ENCODE measurements around the gene KIF22. TPM values are rescaled to one million over a fixed set of nuclear protein-coding genes. Genes with fewer than 3 reads are reported as not detected.

KIF22 gene
- total RNA-seq, 3 donors from 2014 or later (not counting 1 experiment from before 2014, with no cell fraction given), result 73.4 to 96.0 (median 86.5) TPM

DNA sequence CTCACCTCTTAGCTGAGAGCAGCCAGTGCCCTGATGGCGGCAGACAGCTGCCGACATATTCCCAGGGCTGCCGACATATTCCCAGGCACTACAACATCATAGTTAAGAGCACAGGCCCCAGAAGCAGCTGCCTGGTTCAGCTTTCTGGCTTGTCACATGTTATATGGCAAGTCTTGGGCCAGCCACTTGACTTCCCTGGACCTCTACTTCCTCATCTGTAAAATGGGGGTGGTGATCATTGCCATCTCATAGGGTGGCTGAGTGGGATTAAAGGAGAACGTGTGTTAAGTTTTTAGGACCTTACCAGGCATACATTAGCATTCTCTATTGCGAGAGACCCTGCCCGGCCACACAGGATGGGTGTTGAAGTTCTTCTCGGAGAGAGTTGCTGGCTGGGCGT, 53.4 kb downstream of the KIF22 start:
- 96% methylated on average over 8 of the region's 8 CpGs for WGBS (ENCODE audit: insufficient coverage)

DNA sequence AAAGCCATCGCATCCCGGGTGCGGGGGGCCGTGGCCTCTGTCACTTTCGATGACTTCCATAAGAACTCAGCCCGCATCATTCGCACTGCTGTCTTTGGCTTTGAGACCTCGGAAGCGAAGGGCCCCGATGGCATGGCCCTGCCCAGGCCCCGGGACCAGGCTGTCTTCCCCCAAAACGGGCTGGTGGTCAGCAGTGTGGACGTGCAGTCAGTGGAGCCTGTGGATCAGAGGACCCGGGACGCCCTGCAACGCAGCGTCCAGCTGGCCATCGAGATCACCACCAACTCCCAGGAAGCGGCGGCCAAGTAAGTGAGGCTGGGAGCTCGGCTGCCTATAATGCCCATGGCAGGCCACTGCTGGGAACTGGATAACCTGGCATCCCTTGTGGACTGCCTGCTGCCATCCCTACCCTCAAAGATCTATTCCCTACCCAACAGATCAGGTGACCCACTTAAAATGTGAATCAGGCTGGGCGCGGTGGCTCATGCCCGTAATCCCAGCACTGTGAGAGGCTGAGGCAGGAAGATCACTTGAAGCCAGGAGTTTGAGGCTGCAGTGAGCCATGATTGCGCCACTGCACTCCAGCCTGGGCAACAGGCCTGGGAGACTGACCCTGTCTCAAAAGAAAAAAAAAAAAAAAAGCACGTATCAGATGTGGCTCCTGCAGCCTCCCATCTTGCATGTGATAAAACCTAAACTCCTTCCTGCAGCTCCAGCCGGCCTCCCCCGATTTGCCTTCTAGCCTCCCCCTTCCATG, 54.2 kb downstream of the KIF22 start:
- peaks cover 5% of the 10 kb centered on the region for H3K4me1 ChIP-seq (ENCODE audit: control insufficient read depth, insufficient read depth, low read length)
- no peaks in the 10 kb centered on the region for H3K9me3 ChIP-seq (ENCODE audit: control insufficient read depth, insufficient read depth, low read length)
- no peak for ATAC-seq
- H3K27me3 ChIP-seq (ENCODE audit: control insufficient read depth, insufficient read depth, low read length), result no peaks in the 10 kb centered on the region
- Mint-ChIP-seq H3K9me3 (no peaks in the 10 kb centered on the region), H3K27ac (peak overlapping the region in 1 of 2 donors; percentile 63), H3K4me1 (peaks cover 0 to 6% of the 10 kb centered on the region in 2 donors), H3K36me3 (no peaks in the 10 kb centered on the region), H3K4me3 (no peak overlapping the region), H3K27me3 (ENCODE audit: low read depth in 2 of 2) (no peaks in the 10 kb centered on the region)
- DNase-seq, result no peak
- no peak overlapping the region for H3K27ac ChIP-seq (ENCODE audit: low read length)
- H3K36me3 ChIP-seq (ENCODE audit: control insufficient read depth, insufficient read depth, low read length), result peaks cover 53% of the 10 kb centered on the region
- H3K4me3 ChIP-seq (ENCODE audit: low read length), result no peak overlapping the region
- TF ChIP-seq, protein P1, sequence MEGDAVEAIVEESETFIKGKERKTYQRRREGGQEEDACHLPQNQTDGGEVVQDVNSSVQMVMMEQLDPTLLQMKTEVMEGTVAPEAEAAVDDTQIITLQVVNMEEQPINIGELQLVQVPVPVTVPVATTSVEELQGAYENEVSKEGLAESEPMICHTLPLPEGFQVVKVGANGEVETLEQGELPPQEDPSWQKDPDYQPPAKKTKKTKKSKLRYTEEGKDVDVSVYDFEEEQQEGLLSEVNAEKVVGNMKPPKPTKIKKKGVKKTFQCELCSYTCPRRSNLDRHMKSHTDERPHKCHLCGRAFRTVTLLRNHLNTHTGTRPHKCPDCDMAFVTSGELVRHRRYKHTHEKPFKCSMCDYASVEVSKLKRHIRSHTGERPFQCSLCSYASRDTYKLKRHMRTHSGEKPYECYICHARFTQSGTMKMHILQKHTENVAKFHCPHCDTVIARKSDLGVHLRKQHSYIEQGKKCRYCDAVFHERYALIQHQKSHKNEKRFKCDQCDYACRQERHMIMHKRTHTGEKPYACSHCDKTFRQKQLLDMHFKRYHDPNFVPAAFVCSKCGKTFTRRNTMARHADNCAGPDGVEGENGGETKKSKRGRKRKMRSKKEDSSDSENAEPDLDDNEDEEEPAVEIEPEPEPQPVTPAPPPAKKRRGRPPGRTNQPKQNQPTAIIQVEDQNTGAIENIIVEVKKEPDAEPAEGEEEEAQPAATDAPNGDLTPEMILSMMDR (IDR thresholded peaks at IDR 0.05), result no peak
- intact Hi-C loops (cut with micrococcal nuclease), result no loop called here
- 95% methylated on average over 27 of the region's 28 CpGs for WGBS (ENCODE audit: insufficient coverage)

More for the DNA sequence above, 53.4 kb downstream of the KIF22 start:
- Mint-ChIP-seq H3K4me1 (peaks cover 0 to 6% of the 10 kb centered on the region in 2 donors), H3K27ac (no peak overlapping the region), H3K9me3 (no peaks in the 10 kb centered on the region), H3K36me3 (no peaks in the 10 kb centered on the region), H3K4me3 (no peak overlapping the region), H3K27me3 (ENCODE audit: low read depth in 2 of 2) (no peaks in the 10 kb centered on the region)
- Histone ChIP-seq H3K27ac (ENCODE audit: low read length) (no peak overlapping the region), H3K27me3 (ENCODE audit: control insufficient read depth, insufficient read depth, low read length) (no peaks in the 10 kb centered on the region), H3K4me3 (ENCODE audit: low read length) (no peak overlapping the region), H3K9me3 (ENCODE audit: control insufficient read depth, insufficient read depth, low read length) (no peaks in the 10 kb centered on the region), H3K4me1 (ENCODE audit: control insufficient read depth, insufficient read depth, low read length) (peaks cover 5% of the 10 kb centered on the region), H3K36me3 (ENCODE audit: control insufficient read depth, insufficient read depth, low read length) (peaks cover 60% of the 10 kb centered on the region)
- DNase-seq, result no peak
- intact Hi-C loops (cut with micrococcal nuclease), result no loop called here
- no peak for ATAC-seq
- TF ChIP-seq, protein P1 (IDR thresholded peaks at IDR 0.05), result no peak

DNA sequence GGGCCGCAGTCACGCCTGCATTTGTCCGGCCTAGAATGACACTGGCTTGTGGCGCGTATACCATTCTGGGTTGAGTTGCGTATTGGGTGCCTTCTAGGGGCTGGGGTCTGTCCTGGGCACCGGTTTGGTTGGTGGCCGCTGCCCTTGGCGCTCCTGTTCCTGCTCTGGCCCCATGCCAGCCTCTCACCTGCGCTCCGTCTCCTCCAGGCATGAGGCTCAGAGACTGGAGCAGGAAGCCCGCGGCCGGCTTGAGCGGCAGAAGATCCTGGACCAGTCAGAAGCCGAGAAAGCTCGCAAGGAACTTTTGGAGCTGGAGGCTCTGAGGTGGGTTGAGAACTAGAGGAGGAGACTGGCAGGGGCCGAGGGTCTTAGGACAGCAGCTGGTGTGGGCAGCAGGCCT, 55.1 kb downstream of the KIF22 start:
- 96% methylated on average over 18 of the region's 18 CpGs for WGBS (ENCODE audit: insufficient coverage)
- no peak for DNase-seq
- Mint-ChIP-seq H3K27ac (peak overlapping the region in 1 of 2 donors; percentile 63), H3K9me3 (no peaks in the 10 kb centered on the region), H3K36me3 (no peaks in the 10 kb centered on the region), H3K4me1 (peaks cover 0 to 6% of the 10 kb centered on the region in 2 donors), H3K4me3 (no peak overlapping the region), H3K27me3 (ENCODE audit: low read depth in 2 of 2) (no peaks in the 10 kb centered on the region)
- TF ChIP-seq, protein P1 (IDR thresholded peaks at IDR 0.05), result no peak
- no peak for ATAC-seq
- Histone ChIP-seq H3K4me3 (ENCODE audit: low read length) (no peak overlapping the region), H3K36me3 (ENCODE audit: control insufficient read depth, insufficient read depth, low read length) (peaks cover 46% of the 10 kb centered on the region), H3K4me1 (ENCODE audit: control insufficient read depth, insufficient read depth, low read length) (peaks cover 5% of the 10 kb centered on the region), H3K27ac (ENCODE audit: low read length) (no peak overlapping the region), H3K9me3 (ENCODE audit: control insufficient read depth, insufficient read depth, low read length) (no peaks in the 10 kb centered on the region), H3K27me3 (ENCODE audit: control insufficient read depth, insufficient read depth, low read length) (no peaks in the 10 kb centered on the region)
- intact Hi-C loops (cut with micrococcal nuclease), result no loop called here
